T-helper 1 cell treated with Interleukin-12 subunit alpha and Interleukin-12 subunit beta and Interleukin-4 antibody, amounts not matched to agents 30 μg/mL and 1 μg/mL, for 36 hours (primary cell): ENCODE measurements around the gene JSRP1.
"Not testable (repeated sequence)": the region's sequence is repeated elsewhere in the genome, so short reads cannot be mapped to it uniquely, and the experiment has no call there.

Source experiments
- H3K27ac Mint-ChIP-seq: one replicate; pipeline ENCODE4 v1.8.0; 2021; ENCODE audit warnings: mild to moderate bottlenecking, mixed read lengths
- H3K27me3 Mint-ChIP-seq: one replicate; pipeline ENCODE4 v1.8.0; 2021; ENCODE audit warnings: low read depth, mixed read lengths
- H3K36me3 Mint-ChIP-seq: one replicate; pipeline ENCODE4 v1.8.0; 2021; ENCODE audit warnings: low read depth, mixed read lengths
- H3K4me1 Mint-ChIP-seq: one replicate; pipeline ENCODE4 v1.8.0; 2021; ENCODE audit warnings: low read depth, mixed read lengths
- H3K4me3 Mint-ChIP-seq: one replicate; pipeline ENCODE4 v1.8.0; 2021; ENCODE audit warnings: mild to moderate bottlenecking, moderate library complexity, mixed read lengths
- H3K9me3 Mint-ChIP-seq: one replicate; pipeline ENCODE4 v1.8.0; 2021; ENCODE audit warnings: mixed read lengths

JSRP1 gene

DNA sequence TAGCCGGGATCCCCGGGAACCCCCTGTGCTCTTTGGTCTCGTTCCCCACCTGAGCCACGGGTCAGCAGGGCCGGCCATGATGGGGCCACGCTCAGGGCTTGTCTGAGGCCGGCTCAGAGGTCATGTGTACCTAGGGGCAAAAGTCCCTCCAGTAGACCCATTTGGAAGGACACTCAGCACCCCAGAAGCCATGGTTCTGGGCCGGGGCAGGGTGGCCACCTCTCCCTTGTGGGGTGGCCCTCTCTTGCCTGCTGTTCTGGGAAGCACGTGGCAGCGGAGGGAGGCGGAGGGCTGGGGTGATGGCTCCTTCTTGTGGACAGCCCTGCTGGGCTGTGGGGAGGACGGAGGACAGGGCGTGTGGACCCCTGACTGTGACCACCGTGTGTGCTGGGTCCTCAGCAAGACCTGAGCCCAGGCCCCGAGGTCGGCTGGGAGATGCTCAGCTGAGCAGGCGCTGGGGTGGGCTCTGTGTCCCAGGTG lies 32.2 kb upstream of the JSRP1 start:
- Mint-ChIP-seq H3K27me3 (no peaks in the 10 kb centered on the region), H3K4me3 (peak overlapping the region; percentile 88), H3K36me3 (peaks cover 12% of the 10 kb centered on the region), H3K9me3 (no peaks in the 10 kb centered on the region), H3K27ac (peak overlapping the region; percentile 95), H3K4me1 (peaks cover 17% of the 10 kb centered on the region)

DNA sequence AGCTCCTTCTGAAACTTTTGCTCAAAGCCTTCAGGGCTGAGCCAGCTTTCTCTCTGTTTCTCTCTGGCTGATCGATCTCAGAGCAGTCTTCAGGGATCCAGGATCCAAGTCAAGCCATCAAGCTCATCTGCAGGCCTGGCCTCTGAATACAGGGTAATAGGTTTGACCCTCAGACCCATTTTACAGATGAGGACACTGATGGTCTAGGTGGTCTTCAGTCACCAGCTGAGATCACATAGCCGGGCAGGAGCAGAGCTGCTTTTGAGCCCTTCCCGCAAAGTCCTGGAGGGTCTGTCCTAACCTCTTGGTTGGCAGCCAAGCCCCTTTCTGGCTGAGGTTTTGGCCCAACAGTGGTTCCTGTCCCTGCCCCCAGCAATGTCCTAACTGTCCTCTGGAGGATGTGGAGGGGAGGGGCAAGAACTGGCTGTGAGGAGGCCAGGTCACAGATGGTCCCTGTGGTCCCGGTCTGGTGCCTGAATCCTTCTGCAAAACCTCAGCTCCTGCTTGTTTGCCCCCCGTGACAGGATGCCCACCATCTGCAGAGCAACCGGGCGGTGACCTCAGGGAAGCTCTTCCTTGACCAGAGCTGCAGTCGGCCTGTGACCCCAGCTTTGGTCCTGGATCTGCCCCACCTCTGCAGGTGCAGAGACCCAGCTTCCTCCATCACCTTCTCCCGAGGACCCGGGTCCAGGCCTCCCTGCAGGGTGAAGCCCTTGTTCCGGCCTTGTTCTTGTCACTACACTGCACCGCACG lies 31.5 kb upstream of the JSRP1 start:
- H3K36me3 Mint-ChIP-seq, result peaks cover 9% of the 10 kb centered on the region
- H3K27me3 Mint-ChIP-seq, result peaks cover 4% of the 10 kb centered on the region
- no peak overlapping the region for H3K4me3 Mint-ChIP-seq
- H3K4me1 Mint-ChIP-seq, result peaks cover 14% of the 10 kb centered on the region
- H3K27ac Mint-ChIP-seq, result no peak overlapping the region
- no peaks in the 10 kb centered on the region for H3K9me3 Mint-ChIP-seq

DNA sequence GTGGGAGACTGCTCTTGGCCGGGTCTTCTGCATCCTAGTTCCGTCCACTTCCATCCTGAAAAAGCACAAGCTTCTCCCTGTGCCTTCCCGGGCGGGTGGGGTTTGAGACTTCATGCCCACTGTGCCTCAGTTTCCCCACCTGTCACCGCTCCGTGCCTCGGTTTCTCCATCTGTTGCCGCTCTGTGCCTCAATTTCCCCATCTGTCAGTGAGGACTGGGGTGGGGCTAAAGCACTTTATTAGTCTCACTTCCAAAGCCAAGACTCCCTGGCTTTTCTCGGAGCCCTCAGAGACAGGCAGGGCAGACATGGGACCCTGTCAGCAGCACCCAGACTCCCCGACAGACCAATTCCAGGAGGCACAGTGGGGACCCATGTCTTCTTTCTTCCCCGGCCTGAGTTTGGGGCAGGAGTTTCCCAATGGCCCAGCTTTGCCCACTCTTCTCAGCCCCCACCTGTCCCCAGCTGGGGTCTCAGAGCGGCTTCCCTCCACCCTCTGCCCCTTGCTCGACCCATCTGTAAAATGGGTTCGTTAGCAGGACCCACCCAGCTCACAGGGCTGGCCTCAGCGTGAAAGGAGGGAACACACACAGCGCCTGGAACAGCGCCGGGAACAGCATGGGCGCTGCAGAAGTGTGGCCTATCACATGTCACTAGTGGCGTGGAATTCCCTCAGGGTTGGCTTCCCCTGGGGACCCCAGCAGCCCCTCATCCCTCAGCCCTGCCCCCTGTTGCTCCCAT lies 30.4 kb upstream of the JSRP1 start:
- Mint-ChIP-seq H3K9me3 (no peaks in the 10 kb centered on the region), H3K36me3 (peaks cover 6% of the 10 kb centered on the region), H3K4me3 (no peak overlapping the region), H3K4me1 (peaks cover 17% of the 10 kb centered on the region), H3K27ac (no peak overlapping the region), H3K27me3 (peaks cover 6% of the 10 kb centered on the region)

DNA sequence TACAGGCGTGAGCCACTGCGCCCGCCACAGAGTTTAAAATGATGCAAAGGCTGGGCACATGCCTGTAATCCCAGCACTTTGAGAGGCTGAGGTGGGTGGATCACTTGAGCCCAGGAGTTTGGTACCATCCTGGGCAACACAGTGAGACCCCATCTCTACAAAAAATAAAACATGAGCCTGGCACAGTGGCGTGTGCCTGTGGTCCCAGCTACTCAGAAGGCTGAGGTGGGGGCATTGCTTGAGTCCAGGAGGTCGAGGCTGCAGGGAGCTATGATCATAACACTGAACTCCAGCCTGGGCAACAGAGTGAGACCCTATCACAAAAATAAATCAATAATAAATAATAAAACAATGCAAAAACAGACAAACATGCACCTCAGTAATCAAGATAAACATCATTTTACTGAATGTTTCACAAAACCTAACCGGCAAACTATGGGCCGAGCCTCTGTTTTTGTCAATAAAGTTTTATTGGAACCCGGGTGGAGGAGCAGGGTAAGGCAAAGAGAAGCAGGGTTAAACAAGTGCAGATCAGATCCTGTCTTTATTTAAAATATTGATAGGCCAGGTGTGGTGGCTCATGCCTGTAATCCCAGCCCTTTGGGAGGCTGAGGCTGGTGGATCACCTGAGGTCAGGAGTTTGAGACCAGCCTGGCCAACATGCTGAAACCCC lies 27.8 kb upstream of the JSRP1 start:
- peaks cover 6% of the 10 kb centered on the region for H3K27me3 Mint-ChIP-seq
- H3K9me3 Mint-ChIP-seq, result no peaks in the 10 kb centered on the region
- peaks cover 2% of the 10 kb centered on the region for H3K36me3 Mint-ChIP-seq
- no peak overlapping the region for H3K27ac Mint-ChIP-seq
- H3K4me3 Mint-ChIP-seq, result no peak overlapping the region
- H3K4me1 Mint-ChIP-seq, result peaks cover 13% of the 10 kb centered on the region

DNA sequence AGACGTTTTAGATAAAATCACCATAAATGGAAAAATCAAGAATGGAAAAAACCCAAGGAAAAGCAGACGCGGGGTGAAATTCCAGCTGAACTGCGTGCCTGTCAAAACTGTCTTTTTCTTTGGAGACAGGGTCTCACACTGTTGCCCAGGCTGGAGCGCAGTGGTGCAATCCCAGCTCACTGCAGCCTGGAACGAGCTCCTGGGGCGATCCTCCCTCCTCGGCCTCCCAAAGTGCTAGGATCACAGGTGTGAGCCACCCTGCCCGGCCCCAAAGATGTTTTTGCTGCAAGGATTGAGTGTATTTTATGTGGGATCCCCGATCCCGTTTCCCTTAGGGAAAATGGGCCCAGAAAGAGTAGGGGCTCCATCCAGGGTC lies 26.6 kb upstream of the JSRP1 start:
- Mint-ChIP-seq H3K4me3 (peak overlapping the region; percentile 14), H3K27me3 (peaks cover 6% of the 10 kb centered on the region), H3K27ac (no peak overlapping the region), H3K4me1 (peaks cover 5% of the 10 kb centered on the region), H3K36me3 (no peaks in the 10 kb centered on the region), H3K9me3 (no peaks in the 10 kb centered on the region)

DNA sequence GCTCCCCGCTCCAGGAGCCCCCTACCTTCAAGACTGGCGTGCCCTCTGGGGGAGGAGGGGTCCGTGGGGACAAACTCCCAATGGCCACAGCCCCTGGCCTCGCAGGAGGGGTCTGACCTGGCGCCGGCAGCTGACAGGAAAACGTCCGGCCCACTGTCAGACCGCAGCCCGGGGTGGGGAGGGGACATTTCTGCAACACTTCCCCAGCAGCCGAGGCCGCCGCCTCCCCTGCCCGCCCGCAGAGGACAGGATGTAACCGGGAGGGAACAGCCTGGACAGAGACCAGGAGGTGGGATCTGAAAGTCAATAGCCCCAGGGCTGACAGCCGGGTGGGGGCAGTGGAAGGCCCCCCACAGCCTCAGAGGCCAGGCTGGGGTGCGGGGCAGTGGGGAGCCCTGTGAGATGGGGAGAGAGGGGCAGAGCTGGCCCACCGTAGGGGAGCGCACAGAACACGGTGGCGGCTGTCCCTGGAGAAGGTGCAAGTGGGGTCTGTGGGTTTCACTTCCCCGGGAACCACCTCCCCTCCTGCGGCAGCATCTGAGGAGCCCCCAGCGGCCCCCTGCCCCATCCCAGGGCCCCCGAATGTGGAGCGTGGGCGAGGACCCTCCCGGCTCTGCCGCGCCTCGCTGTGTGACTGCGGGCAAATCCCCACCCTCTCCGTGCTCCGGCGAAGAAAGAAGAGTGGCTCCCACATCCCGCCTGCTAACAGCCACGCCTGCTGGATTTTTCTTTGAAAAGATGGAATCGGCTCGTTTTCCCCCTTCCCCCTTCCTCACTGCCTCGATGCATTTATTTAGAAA lies 26.0 kb upstream of the JSRP1 start, which contains the start of gene PEAK3:
PEAK3 (minus strand) TSS at position 114 of the 800 bp plus-strand sequence. CDS start 1,244 bp downstream, outside the sequence.
- H3K27ac Mint-ChIP-seq, result no peak within 1 kb of the TSS

DNA sequence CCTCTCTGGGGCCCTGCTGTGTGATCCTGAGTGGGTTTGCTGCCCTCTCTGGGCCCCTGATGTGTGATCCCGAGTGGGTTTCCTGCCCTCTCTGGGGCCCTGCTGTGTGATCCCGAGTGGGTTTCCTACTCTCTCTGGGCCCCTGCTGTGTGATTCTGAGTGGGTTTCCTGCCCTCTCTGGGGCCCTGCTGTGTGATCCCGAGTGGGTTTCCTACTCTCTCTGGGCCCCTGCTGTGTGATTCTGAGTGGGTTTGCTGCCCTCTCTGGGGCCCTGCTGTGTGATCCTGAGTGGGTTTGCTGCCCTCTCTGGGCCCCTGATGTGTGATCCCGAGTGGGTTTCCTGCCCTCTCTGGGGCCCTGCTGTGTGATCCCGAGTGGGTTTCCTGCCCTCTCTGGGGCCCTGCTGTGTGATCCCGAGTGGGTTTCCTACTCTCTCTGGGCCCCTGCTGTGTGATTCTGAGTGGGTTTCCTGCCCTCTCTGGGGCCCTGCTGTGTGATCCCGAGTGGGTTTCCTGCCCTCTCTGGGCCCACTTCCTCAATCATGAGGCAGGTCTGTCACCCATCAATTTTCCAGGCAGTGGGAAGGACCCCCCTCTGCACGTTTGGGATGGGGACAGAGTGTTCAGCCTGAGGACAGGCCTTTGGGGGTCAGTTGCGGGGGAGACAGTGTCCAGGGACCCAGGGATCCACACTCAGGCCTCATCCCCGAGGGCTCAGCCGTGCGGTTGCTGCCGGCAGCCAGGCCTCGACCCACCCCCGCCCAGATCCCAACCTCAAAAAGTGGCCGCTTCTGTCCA lies 25.2 kb upstream of the JSRP1 start:
- not testable (repeated sequence) for H3K27me3 Mint-ChIP-seq, H3K4me1 Mint-ChIP-seq, H3K27ac Mint-ChIP-seq, H3K9me3 Mint-ChIP-seq, H3K36me3 Mint-ChIP-seq
- peak overlapping the region; percentile 73 for H3K4me3 Mint-ChIP-seq

More for the DNA sequence above, 26.0 kb upstream of the JSRP1 start, which contains the start of gene PEAK3:
- peaks cover 2% of the 10 kb centered on the region for H3K36me3 Mint-ChIP-seq
- peaks cover 6% of the 10 kb centered on the region for H3K27me3 Mint-ChIP-seq
- peak within 1 kb of the TSS; percentile 73 for H3K4me3 Mint-ChIP-seq
- H3K4me1 Mint-ChIP-seq, result peaks cover 5% of the 10 kb centered on the region
- no peaks in the 10 kb centered on the region for H3K9me3 Mint-ChIP-seq

DNA sequence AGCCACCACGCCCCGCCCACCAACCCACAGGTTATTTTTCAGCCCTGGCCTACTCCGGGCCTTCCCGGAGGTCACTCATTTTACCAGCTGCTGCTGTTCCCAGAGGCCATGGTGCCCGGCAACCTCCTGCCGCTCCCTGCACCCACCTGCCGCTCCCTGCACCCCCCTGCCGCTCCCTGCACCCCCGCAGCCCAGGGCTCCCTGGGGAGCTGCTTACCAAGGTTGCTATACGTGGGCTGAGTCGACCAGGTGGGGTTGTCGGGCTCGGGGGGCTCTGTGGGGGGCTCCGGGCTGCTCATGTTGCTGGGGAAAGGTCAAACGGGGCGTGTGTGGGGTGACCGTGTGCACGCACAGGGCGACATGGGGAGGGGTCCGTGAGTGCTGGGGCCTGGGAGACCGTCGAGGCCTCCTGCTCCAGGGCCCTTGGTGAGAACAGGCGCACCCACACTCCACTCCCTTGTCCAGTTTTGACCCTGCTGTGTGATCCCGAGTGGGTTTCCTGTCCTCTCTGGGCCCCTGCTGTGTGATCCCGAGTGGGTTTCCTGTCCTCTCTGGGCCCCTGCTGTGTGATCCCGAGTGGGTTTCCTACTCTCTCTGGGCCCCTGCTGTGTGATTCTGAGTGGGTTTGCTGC lies 24.5 kb upstream of the JSRP1 start:
- Mint-ChIP-seq H3K27me3 (peaks cover 6% of the 10 kb centered on the region), H3K36me3 (peaks cover 4% of the 10 kb centered on the region), H3K9me3 (no peaks in the 10 kb centered on the region), H3K4me3 (no peak overlapping the region), H3K27ac (no peak overlapping the region), H3K4me1 (peaks cover 5% of the 10 kb centered on the region)

DNA sequence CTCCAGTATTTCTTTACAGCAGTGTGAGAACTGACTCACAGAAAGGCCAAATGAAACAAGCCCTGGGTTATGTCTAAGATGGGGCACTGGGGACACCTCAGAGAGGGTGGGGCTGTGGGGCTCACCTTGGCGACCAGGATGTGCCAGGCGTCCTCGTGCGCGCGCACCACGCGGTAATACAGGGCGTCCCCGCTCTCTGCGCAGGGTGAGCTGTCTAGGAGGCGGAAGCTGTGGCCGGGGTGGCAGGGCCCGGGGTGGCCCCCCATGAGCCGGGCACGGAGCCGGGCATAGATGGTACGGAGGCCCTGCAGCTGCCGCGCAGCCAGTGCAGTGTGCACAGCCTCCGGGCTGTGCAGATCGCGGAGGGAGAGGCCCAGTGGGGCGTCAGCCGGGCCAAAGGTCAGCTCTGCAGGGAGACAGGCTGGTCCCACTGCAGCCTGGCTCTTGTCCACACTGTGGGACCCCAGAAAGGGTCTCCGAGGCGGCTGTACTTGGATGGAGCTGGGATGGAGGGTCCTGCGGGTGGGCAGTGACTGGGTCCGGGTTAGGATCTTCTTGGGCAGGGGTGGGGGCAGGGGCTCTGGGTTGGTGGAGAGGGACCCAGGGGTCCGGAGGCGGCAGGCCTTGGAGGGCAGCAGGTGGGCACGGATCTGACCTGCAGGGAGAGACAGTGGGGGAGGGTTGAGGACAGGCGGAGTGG lies 22.4 kb upstream of the JSRP1 start:
- Mint-ChIP-seq H3K4me1 (peaks cover 14% of the 10 kb centered on the region), H3K27me3 (peaks cover 6% of the 10 kb centered on the region), H3K27ac (no peak overlapping the region), H3K4me3 (no peak overlapping the region), H3K36me3 (peaks cover 16% of the 10 kb centered on the region), H3K9me3 (no peaks in the 10 kb centered on the region)

DNA sequence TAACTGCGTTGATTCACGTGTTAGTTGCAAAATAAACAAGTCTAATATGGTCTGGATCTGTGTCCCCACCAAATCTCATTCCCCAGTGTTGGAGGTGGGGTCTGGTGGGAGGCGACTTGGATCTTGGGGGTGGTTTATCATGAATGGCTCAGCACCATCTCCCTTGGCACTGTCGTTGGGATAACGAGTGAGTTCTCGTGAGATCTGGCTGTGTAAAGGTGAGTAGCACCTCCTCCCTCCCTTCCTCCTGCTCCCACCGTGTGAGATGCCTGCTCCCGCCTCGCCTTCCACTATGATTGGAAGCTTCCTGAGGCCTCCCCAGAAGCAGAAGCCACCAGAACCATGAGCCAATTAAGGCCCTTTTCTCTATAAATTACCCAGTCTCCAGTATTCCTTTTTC lies 20.9 kb upstream of the JSRP1 start:
- H3K27ac Mint-ChIP-seq, result no peak overlapping the region
- no peaks in the 10 kb centered on the region for H3K27me3 Mint-ChIP-seq
- no peaks in the 10 kb centered on the region for H3K9me3 Mint-ChIP-seq
- H3K4me3 Mint-ChIP-seq, result no peak overlapping the region
- peaks cover 22% of the 10 kb centered on the region for H3K36me3 Mint-ChIP-seq
- peaks cover 16% of the 10 kb centered on the region for H3K4me1 Mint-ChIP-seq

DNA sequence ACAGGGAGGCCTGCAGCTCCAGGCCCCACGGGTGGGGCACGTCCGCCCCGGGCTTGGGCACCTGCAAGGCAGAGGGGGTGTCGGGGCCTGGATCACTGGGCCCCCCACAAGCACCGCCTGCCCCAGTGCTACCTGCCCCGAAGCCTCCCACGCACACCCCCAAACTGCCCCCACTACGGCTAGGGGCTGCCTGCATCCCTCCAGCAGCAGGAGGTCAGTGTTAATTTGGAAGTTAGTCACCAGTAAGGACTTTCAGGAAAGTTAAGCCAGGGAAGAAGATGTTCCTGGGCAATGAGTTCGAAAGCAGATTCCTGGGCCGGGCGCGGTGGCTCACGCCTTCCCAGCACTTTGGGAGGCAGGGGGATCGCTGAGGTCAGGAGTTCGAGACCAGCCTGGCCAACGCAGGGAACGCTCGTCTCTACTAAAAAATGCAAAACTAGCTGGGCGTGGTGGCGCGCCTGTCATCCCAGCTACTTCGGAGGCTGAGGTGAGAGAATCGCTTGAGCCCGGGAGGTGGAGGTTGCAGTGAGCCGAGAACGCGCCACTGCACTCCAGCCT lies 20.3 kb upstream of the JSRP1 start:
- H3K4me1 Mint-ChIP-seq, result peaks cover 17% of the 10 kb centered on the region
- no peaks in the 10 kb centered on the region for H3K9me3 Mint-ChIP-seq
- peaks cover 26% of the 10 kb centered on the region for H3K36me3 Mint-ChIP-seq
- no peak overlapping the region for H3K4me3 Mint-ChIP-seq
- H3K27ac Mint-ChIP-seq, result no peak overlapping the region
- H3K27me3 Mint-ChIP-seq, result no peaks in the 10 kb centered on the region

DNA sequence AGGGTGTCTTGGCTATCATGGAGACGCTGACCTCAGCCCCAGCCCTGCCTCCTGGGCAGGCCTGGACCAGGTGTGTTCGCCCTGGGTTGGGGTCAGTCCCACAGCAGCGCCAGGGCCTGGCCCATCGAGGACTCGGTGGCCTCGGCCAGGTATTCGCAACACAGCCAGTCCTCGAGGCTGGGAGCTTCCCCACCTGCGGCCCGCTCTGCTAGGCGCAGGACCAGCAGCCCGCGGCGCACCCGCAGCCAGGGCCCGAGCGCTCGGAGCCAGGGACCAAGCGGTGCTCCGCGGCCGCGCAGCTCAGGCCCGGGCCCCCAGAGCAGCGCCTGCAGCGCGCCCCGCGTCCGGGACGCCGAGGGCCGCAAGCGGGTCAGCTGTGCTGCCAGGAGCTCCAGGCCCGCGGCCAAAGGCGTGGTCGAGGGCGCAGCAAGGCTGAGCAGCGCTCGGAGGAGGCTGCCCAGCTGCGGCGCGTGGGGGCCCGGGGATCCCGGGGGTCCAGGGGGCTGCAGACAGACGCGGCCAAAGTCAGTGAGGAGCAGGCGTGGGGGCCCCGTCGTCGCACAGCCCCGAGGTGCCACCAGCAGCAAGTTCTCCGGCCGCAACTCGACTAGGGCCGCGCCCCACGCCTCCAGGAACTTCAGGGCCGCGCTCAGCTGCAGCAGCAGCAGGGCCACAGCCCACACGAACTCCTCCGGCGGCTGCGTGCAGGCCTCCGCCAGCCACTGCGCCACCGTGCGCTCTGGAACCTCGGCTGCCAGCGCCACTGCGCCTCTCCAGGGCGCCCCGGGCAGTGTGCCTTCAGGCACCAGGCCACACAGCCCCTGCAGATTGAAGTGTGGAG lies 19.6 kb upstream of the JSRP1 start:
- H3K4me1 Mint-ChIP-seq, result peaks cover 19% of the 10 kb centered on the region
- no peaks in the 10 kb centered on the region for H3K27me3 Mint-ChIP-seq
- peaks cover 29% of the 10 kb centered on the region for H3K36me3 Mint-ChIP-seq
- no peak overlapping the region for H3K27ac Mint-ChIP-seq
- H3K4me3 Mint-ChIP-seq, result no peak overlapping the region
- no peaks in the 10 kb centered on the region for H3K9me3 Mint-ChIP-seq
